HG02571 (cell line): Measurements from ENCODE around the gene NCLN.

Experiments
- ATAC-seq: cut with Tn5 transposase; IDR thresholded peaks from one replicate; pipeline ENCODE4 v1.9.1; 2021; ENCODE audit warnings: mild to moderate bottlenecking, moderate library complexity; ENCODE audit not compliant: unreplicated experiment

NCLN gene

GRCh38 chr19:3251229-3251628, 65.5 kb downstream of the NCLN start:
- ATAC-seq = no peak

- ATAC-seq = no peak
These were observed 66.9 kb downstream of the NCLN start for GRCh38 chr19:3252650-3253049.

- ATAC-seq = no peak
These were observed 67.5 kb downstream of the NCLN start for GRCh38 chr19:3253270-3253669.

- ATAC-seq = no peak
These were observed 68.8 kb downstream of the NCLN start for GRCh38 chr19:3254520-3254919.

GRCh38 chr19:3257071-3257470, 71.3 kb downstream of the NCLN start:
- no peak for ATAC-seq
